HepG2 (cell line): ENCODE measurements around the gene METRN.

Source experiments
- ADNP ChIP-seq: sonication (generic); formaldehyde crosslinking; IDR thresholded peaks from 2 replicates; pipeline ENCODE4 v1.4.0; 2020; ENCODE audit warnings: missing genetic modification reagents
- CBFB ChIP-seq: sonication (generic); formaldehyde crosslinking; IDR thresholded peaks from 2 replicates; pipeline ENCODE4 v1.4.0; 2020; ENCODE audit warnings: missing genetic modification reagents
- IRF2 ChIP-seq: IDR thresholded peaks from 2 replicates; pipeline ENCODE4 v1.6.1; 2018; ENCODE audit warnings: missing genetic modification reagents, missing compliant biosample characterization
- NR2F2 ChIP-seq: IDR thresholded peaks from 2 replicates; pipeline ENCODE4 v1.6.1; 2012; ENCODE audit warnings: low read depth, inconsistent platforms, borderline replicate concordance
- TARDBP ChIP-seq: sonication (generic); formaldehyde crosslinking; IDR thresholded peaks from 2 replicates; pipeline ENCODE4 v1.8.0; 2022; ENCODE audit warnings: mild to moderate bottlenecking, missing genetic modification reagents
- TERF1 ChIP-seq: sonication (generic); formaldehyde crosslinking; IDR thresholded peaks from 2 replicates; pipeline ENCODE4 v1.8.0; 2022; ENCODE audit warnings: mild to moderate bottlenecking, missing genetic modification reagents, moderate library complexity
- XRCC5 ChIP-seq: fragments of 200-400 bp; formaldehyde crosslinking; optimal IDR thresholded peaks from 2 replicates; pipeline ENCODE3; 2017; ENCODE audit warnings: mild to moderate bottlenecking, low read length
- YY1 ChIP-seq: IDR thresholded peaks from 2 replicates; pipeline ENCODE4 v1.6.1; 2011; ENCODE audit warnings: low read length, low read depth, moderate library complexity, mild to moderate bottlenecking; ENCODE audit not compliant: insufficient read depth, insufficient replicate concordance
- ZNF224 ChIP-seq: sonication (generic); formaldehyde crosslinking; IDR thresholded peaks from 2 replicates; pipeline ENCODE4 v1.5.0; 2020; ENCODE audit warnings: mild to moderate bottlenecking, missing genetic modification reagents
- ZNF558 ChIP-seq: sonication (generic); formaldehyde crosslinking; IDR thresholded peaks from 2 replicates; pipeline ENCODE4 v1.9.0; 2022; ENCODE audit warnings: mild to moderate bottlenecking, missing genetic modification reagents, borderline replicate concordance
- ZNF709 ChIP-seq: sonication (generic); formaldehyde crosslinking; IDR thresholded peaks from 2 replicates; pipeline ENCODE4 v1.5.0; 2020; ENCODE audit warnings: mild to moderate bottlenecking, missing genetic modification reagents
- ZNF784 ChIP-seq: sonication (generic); formaldehyde crosslinking; IDR thresholded peaks from 2 replicates; pipeline ENCODE4 v1.5.1; 2020; ENCODE audit warnings: missing genetic modification reagents, mild to moderate bottlenecking, borderline replicate concordance

GRCh38 chr16:685967-686366, 29.0 kb upstream of the METRN start:
- TF ChIP-seq CBFB: no peak
- TF ChIP-seq TERF1 (CRISPR knock-in tag): no peak
- no peak for TF ChIP-seq IRF2
- TF ChIP-seq YY1: no peak
- TF ChIP-seq XRCC5: peak; percentile 63
- no peak for TF ChIP-seq ZNF709 (CRISPR knock-in tag)
- no peak for TF ChIP-seq TARDBP (CRISPR knock-in tag)
- no peak for TF ChIP-seq ZNF224 (CRISPR knock-in tag)
- TF ChIP-seq ZNF558: no peak
- no peak for TF ChIP-seq ZNF784 (CRISPR knock-in tag)
- no peak for TF ChIP-seq NR2F2
- no peak for TF ChIP-seq ADNP
